Esophagus muscularis mucosa (tissue), 3 donors: ENCODE results near the gene PRR18.

Experiments used
- EP300 ChIP-seq: sonication (generic); formaldehyde crosslinking; IDR thresholded peaks from one replicate; pipeline ENCODE4 v1.6.1; 2017; ENCODE audit warnings: antibody characterized with exemption
- TF ChIP-seq, protein P1 (sequence below), 3 experiments: fragments of 200-600 bp in 2 of 3; fragments of 450-650 bp in 1 of 3; sonication (generic) in 2 of 3; IDR thresholded peaks; one replicate each; pipeline ENCODE4 v1.5.1; 2017 to 2019; ENCODE audit warnings: antibody characterized with exemption in 3 of 3, mild to moderate bottlenecking in 2 of 3, moderate library complexity in 1 of 3

- TF ChIP-seq EP300, result no peak
- TF ChIP-seq, protein P1, sequence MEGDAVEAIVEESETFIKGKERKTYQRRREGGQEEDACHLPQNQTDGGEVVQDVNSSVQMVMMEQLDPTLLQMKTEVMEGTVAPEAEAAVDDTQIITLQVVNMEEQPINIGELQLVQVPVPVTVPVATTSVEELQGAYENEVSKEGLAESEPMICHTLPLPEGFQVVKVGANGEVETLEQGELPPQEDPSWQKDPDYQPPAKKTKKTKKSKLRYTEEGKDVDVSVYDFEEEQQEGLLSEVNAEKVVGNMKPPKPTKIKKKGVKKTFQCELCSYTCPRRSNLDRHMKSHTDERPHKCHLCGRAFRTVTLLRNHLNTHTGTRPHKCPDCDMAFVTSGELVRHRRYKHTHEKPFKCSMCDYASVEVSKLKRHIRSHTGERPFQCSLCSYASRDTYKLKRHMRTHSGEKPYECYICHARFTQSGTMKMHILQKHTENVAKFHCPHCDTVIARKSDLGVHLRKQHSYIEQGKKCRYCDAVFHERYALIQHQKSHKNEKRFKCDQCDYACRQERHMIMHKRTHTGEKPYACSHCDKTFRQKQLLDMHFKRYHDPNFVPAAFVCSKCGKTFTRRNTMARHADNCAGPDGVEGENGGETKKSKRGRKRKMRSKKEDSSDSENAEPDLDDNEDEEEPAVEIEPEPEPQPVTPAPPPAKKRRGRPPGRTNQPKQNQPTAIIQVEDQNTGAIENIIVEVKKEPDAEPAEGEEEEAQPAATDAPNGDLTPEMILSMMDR (IDR thresholded peaks at IDR 0.05), result no peak
Observed at GRCh38 chr6:166334878-166335277, 26.7 kb upstream of the PRR18 start.
